Measurements from ENCODE around the gene ORAI3. TPM values are rescaled to one million over a fixed set of nuclear protein-coding genes. Genes with fewer than 3 reads are reported as not detected.

The ORAI3 gene
- total and polyA plus RNA-seq, 2 experiments from 2014 or later: 31.6 to 36.1 TPM

GRCh38 chr16:31000671-31001382 is 52.0 kb downstream of the ORAI3 start:
- WGBS, 2 experiments (ENCODE audit: low coverage in 1 of 2, low lambda C conversion rate in 2 of 2, missing lambda C conversion rate in 2 of 2): 86 to 92% methylated on average over 19 of the region's 19 CpGs
- no peak overlapping the region for H3K27ac ChIP-seq
- no peak overlapping the region for H2AFZ ChIP-seq
- no peaks in the 10 kb centered on the region for H3K27me3 ChIP-seq (replicated peaks; ENCODE audit: insufficient read depth)
- no peak overlapping the region for H3K4me2 ChIP-seq (ENCODE audit: unreplicated experiment)
- H3K79me2 ChIP-seq (ENCODE audit: insufficient read depth): no peaks in the 10 kb centered on the region
- no peak for TF ChIP-seq EZH2 (IDR thresholded peaks at IDR 0.05; ENCODE audit: insufficient read depth, poor library complexity, severe bottlenecking)
- no peak for TF ChIP-seq EZH2phosphoT487 (IDR thresholded peaks at IDR 0.05; ENCODE audit: insufficient read depth, low read depth)
- no peak for DNase-seq
- no peaks in the 10 kb centered on the region for H3K9me2 ChIP-seq (ENCODE audit: insufficient read depth)
- H3K36me3 ChIP-seq (ENCODE audit: low read depth): no peaks in the 10 kb centered on the region
- in situ Hi-C loops (cut with MboI): no loop called here
- H4K20me1 ChIP-seq (ENCODE audit: insufficient read depth): no peaks in the 10 kb centered on the region
- no peaks in the 10 kb centered on the region for H3K9me3 ChIP-seq (ENCODE audit: low read depth)
- peaks cover 30% of the 10 kb centered on the region for H3F3A ChIP-seq (ENCODE audit: insufficient read depth)
- H3K4me1 ChIP-seq (ENCODE audit: insufficient read depth): peaks cover 32% of the 10 kb centered on the region
- no peak overlapping the region for H3K9ac ChIP-seq
- no peak overlapping the region for H3K4me3 ChIP-seq

- no peaks in the 10 kb centered on the region for H4K20me1 ChIP-seq (ENCODE audit: insufficient read depth)
- DNase-seq: no peak
- no peak overlapping the region for H3K4me2 ChIP-seq (ENCODE audit: unreplicated experiment)
- no peak overlapping the region for H3K27ac ChIP-seq
- H3F3A ChIP-seq (ENCODE audit: insufficient read depth): peaks cover 30% of the 10 kb centered on the region
- no peaks in the 10 kb centered on the region for H3K36me3 ChIP-seq (ENCODE audit: low read depth)
- no peaks in the 10 kb centered on the region for H3K27me3 ChIP-seq (replicated peaks; ENCODE audit: insufficient read depth)
- peaks cover 27% of the 10 kb centered on the region for H3K4me1 ChIP-seq (ENCODE audit: insufficient read depth)
- no peaks in the 10 kb centered on the region for H3K9me2 ChIP-seq (ENCODE audit: insufficient read depth)
- WGBS, 2 experiments (ENCODE audit: low coverage in 1 of 2, low lambda C conversion rate in 2 of 2, missing lambda C conversion rate in 2 of 2): 83 to 90% methylated on average over 13 to 16 of the region's 16 CpGs
- in situ Hi-C loops (cut with MboI): no loop called here
- H3K4me3 ChIP-seq: no peak overlapping the region
- H2AFZ ChIP-seq: no peak overlapping the region
- no peak overlapping the region for H3K9ac ChIP-seq
- TF ChIP-seq EZH2 (IDR thresholded peaks at IDR 0.05; ENCODE audit: insufficient read depth, poor library complexity, severe bottlenecking): no peak
- no peak for TF ChIP-seq EZH2phosphoT487 (IDR thresholded peaks at IDR 0.05; ENCODE audit: insufficient read depth, low read depth)
- H3K79me2 ChIP-seq (ENCODE audit: insufficient read depth): no peaks in the 10 kb centered on the region
- H3K9me3 ChIP-seq (ENCODE audit: low read depth): no peaks in the 10 kb centered on the region
These were observed 52.8 kb downstream of the ORAI3 start for GRCh38 chr16:31001507-31002249.

GRCh38 chr16:31002250-31002700 is 53.4 kb downstream of the ORAI3 start:
- in situ Hi-C loops (cut with MboI): no loop called here
- Histone ChIP-seq H3K4me1 (ENCODE audit: insufficient read depth) (peaks cover 27% of the 10 kb centered on the region), H3K27ac (no peak overlapping the region), H3K4me3 (no peak overlapping the region), H3K27me3 (replicated peaks; ENCODE audit: insufficient read depth) (no peaks in the 10 kb centered on the region), H2AFZ (no peak overlapping the region), H3K9me3 (ENCODE audit: low read depth) (no peaks in the 10 kb centered on the region), H3K4me2 (ENCODE audit: unreplicated experiment) (no peak overlapping the region), H3K36me3 (ENCODE audit: low read depth) (no peaks in the 10 kb centered on the region), H4K20me1 (ENCODE audit: insufficient read depth) (no peaks in the 10 kb centered on the region), H3F3A (ENCODE audit: insufficient read depth) (peaks cover 30% of the 10 kb centered on the region), H3K79me2 (ENCODE audit: insufficient read depth) (no peaks in the 10 kb centered on the region), H3K9ac (no peak overlapping the region), H3K9me2 (ENCODE audit: insufficient read depth) (no peaks in the 10 kb centered on the region)
- 60 to 70% methylated on average over 10 of the region's 10 CpGs for WGBS, 2 experiments (ENCODE audit: low coverage in 1 of 2, low lambda C conversion rate in 2 of 2, missing lambda C conversion rate in 2 of 2)
- no peak for DNase-seq
- TF ChIP-seq EZH2phosphoT487 (IDR thresholded peaks at IDR 0.05; ENCODE audit: insufficient read depth, low read depth) (no peak), EZH2 (IDR thresholded peaks at IDR 0.05; ENCODE audit: insufficient read depth, poor library complexity, severe bottlenecking) (no peak)

GRCh38 chr16:31002862-31003341 is 54.0 kb downstream of the ORAI3 start:
- in situ Hi-C loops (cut with MboI): no loop called here
- H3K9me3 ChIP-seq (ENCODE audit: low read depth): no peaks in the 10 kb centered on the region
- no peak overlapping the region for H3K27ac ChIP-seq
- no peaks in the 10 kb centered on the region for H3K9me2 ChIP-seq (ENCODE audit: insufficient read depth)
- H3K27me3 ChIP-seq (replicated peaks; ENCODE audit: insufficient read depth): no peaks in the 10 kb centered on the region
- H3K4me1 ChIP-seq (ENCODE audit: insufficient read depth): peaks cover 24% of the 10 kb centered on the region
- TF ChIP-seq EZH2phosphoT487 (IDR thresholded peaks at IDR 0.05; ENCODE audit: insufficient read depth, low read depth) (no peak), EZH2 (IDR thresholded peaks at IDR 0.05; ENCODE audit: insufficient read depth, poor library complexity, severe bottlenecking) (no peak)
- H4K20me1 ChIP-seq (ENCODE audit: insufficient read depth): no peaks in the 10 kb centered on the region
- H3K79me2 ChIP-seq (ENCODE audit: insufficient read depth): no peaks in the 10 kb centered on the region
- no peak overlapping the region for H2AFZ ChIP-seq
- no peak overlapping the region for H3K4me2 ChIP-seq (ENCODE audit: unreplicated experiment)
- WGBS, 2 experiments (ENCODE audit: low coverage in 1 of 2, low lambda C conversion rate in 2 of 2, missing lambda C conversion rate in 2 of 2): 82 to 85% methylated on average over 9 of the region's 9 CpGs
- H3F3A ChIP-seq (ENCODE audit: insufficient read depth): peaks cover 28% of the 10 kb centered on the region
- no peaks in the 10 kb centered on the region for H3K36me3 ChIP-seq (ENCODE audit: low read depth)
- no peak overlapping the region for H3K9ac ChIP-seq
- H3K4me3 ChIP-seq: no peak overlapping the region
- no peak for DNase-seq

Data from GM23248 (cell line).